GM21367 (cell line): ENCODE results near the gene NCOA7.
"Not testable (repeated sequence)": the region's sequence is repeated elsewhere in the genome, so short reads cannot be mapped to it uniquely, and the experiment has no call there.

Source experiments
- ATAC-seq: cut with Tn5 transposase; IDR thresholded peaks from one replicate; pipeline ENCODE4 v1.9.1; 2021; ENCODE audit not compliant: unreplicated experiment

NCOA7 gene

GRCh38 chr6:125866433-125866832 lies 75.7 kb downstream of the NCOA7 start:
- ATAC-seq: no peak

GRCh38 chr6:125867483-125867942 lies 76.8 kb downstream of the NCOA7 start:
- ATAC-seq: no peak

GRCh38 chr6:125868252-125868651 lies 77.5 kb downstream of the NCOA7 start:
- ATAC-seq: no peak

GRCh38 chr6:125868678-125869395 lies 78.1 kb downstream of the NCOA7 start:
- ATAC-seq: no peak

GRCh38 chr6:125869427-125869826 lies 78.7 kb downstream of the NCOA7 start:
- ATAC-seq: no peak

- no peak for ATAC-seq
Observed at GRCh38 chr6:125871365-125871764, 80.6 kb downstream of the NCOA7 start.

- ATAC-seq: no peak
Observed at GRCh38 chr6:125872259-125872921, 81.6 kb downstream of the NCOA7 start.

GRCh38 chr6:125882243-125882642 lies 91.5 kb downstream of the NCOA7 start:
- ATAC-seq: no peak

GRCh38 chr6:125884634-125885371 lies 94.0 kb downstream of the NCOA7 start:
- no peak for ATAC-seq

- no peak for ATAC-seq
Observed at GRCh38 chr6:125886021-125886420, 95.3 kb downstream of the NCOA7 start.

GRCh38 chr6:125886914-125887313 lies 96.2 kb downstream of the NCOA7 start:
- ATAC-seq: no peak

- ATAC-seq: no peak
Observed at GRCh38 chr6:125887372-125887771, 96.6 kb downstream of the NCOA7 start.

- no peak for ATAC-seq
Observed at GRCh38 chr6:125888989-125889656, 98.4 kb downstream of the NCOA7 start.

GRCh38 chr6:125899726-125900182 lies 109.0 kb downstream of the NCOA7 start:
- no peak for ATAC-seq

- ATAC-seq: peak; percentile 59
Observed at GRCh38 chr6:125904871-125905270, 114.1 kb downstream of the NCOA7 start.

- ATAC-seq: no peak
Observed at GRCh38 chr6:125906158-125906998, 115.6 kb downstream of the NCOA7 start.

- peak; percentile 98 for ATAC-seq
Observed at GRCh38 chr6:125910527-125910926, 119.8 kb downstream of the NCOA7 start.

- ATAC-seq: not testable (repeated sequence)
Observed at GRCh38 chr6:125911051-125911451, 120.3 kb downstream of the NCOA7 start.

- ATAC-seq: not testable (repeated sequence)
Observed at GRCh38 chr6:125912430-125912829, 121.7 kb downstream of the NCOA7 start.

- no peak for ATAC-seq
Observed at GRCh38 chr6:125913145-125913544, 122.4 kb downstream of the NCOA7 start.
